HEK293T (cell line): ENCODE data around the gene CCKAR.

Source experiments
- ARNT ChIP-seq: fragments of 450-650 bp; IDR thresholded peaks from 2 replicates; pipeline ENCODE4 v1.6.1; 2017; ENCODE audit warnings: mild to moderate bottlenecking
- BHLHE40 ChIP-seq: fragments of 450-650 bp; IDR thresholded peaks from 2 replicates; pipeline ENCODE4 v1.6.1; 2016; ENCODE audit warnings: mild to moderate bottlenecking, moderate library complexity, borderline replicate concordance
- FOXK2 ChIP-seq: fragments of 450-650 bp; IDR thresholded peaks from 2 replicates; pipeline ENCODE4 v1.6.1; 2016; ENCODE audit warnings: mild to moderate bottlenecking
- SP1 ChIP-seq: fragments of 450-650 bp; IDR thresholded peaks from 2 replicates; pipeline ENCODE4 v1.6.1; 2017
- TARDBP ChIP-seq: fragments of 450-650 bp; IDR thresholded peaks from 2 replicates; pipeline ENCODE4 v1.6.1; 2016

DNA sequence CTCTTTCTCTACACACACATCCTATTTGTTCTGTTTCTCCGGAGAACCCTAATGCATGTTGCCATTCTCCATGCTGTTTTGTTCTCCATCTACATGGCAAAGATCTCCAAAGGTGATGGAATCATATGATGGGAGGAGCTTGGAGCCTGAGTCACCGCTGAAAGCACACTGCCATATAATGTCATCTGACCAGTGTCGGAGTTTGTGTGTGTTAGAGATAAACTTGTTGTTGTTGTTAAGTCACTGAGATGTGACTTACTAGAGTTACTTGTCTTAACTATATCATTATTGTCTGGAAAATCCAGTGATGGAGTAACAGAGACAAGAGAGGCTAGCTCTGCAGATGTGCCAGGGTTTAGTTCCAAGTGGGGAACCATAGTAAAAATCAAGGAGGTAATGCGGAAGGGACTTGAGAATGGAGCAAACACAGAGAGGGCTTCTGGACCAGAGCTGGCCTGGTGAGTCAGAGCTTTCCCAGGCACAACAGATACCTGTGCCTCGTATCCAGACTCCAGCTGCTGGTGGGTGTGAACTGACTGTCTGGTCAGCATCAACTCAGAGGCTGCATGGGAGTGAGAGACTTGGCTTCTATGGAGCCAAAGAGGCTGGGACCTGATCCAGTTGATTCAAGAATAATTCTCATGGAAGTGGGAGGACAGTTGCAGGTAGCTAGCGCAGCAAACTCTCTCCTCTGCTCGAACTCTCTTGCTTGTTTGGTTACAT is 30.6 kb upstream of the CCKAR start:
- TF ChIP-seq ARNT (no peak), SP1 (no peak), BHLHE40 (no peak), TARDBP (no peak), FOXK2 (no peak)
